ENCODE data around the gene RGSL1.

Gene RGSL1

GRCh38 chr1:182587093-182587492, 137.1 kb downstream of the RGSL1 start:
- H3K27me3 ChIP-seq (ENCODE audit: insufficient read depth, low read length, poor library complexity): no peaks in the 10 kb centered on the region
- H4K5ac ChIP-seq (ENCODE audit: low read length): no peak overlapping the region
- H3K79me2 ChIP-seq (ENCODE audit: control insufficient read depth, insufficient read depth, low read length): no peaks in the 10 kb centered on the region
- no peak overlapping the region for H3K4me2 ChIP-seq (ENCODE audit: low read length)
- no peak overlapping the region for H2BK5ac ChIP-seq (ENCODE audit: low read length)
- no peak overlapping the region for H3K18ac ChIP-seq (ENCODE audit: low read length)
- no peak for DNase-seq
- H2BK15ac ChIP-seq (replicated peaks; ENCODE audit: low read depth): no peak overlapping the region
- no CpG with 5 or more reads among the region's 1 CpG for WGBS (ENCODE audit: extremely low coverage, insufficient coverage, low lambda C conversion rate)
- H3K4me3 ChIP-seq (ENCODE audit: low read length): no peak overlapping the region
- H4K8ac ChIP-seq (ENCODE audit: low read depth, low read length): no peak overlapping the region
- H3K9ac ChIP-seq (ENCODE audit: low read length): no peak overlapping the region
- H3K27ac ChIP-seq (ENCODE audit: low read depth, low read length): no peak overlapping the region
- no peaks in the 10 kb centered on the region for H3K4me1 ChIP-seq (ENCODE audit: control insufficient read depth, low read depth, low read length)
- H2AK5ac ChIP-seq (ENCODE audit: low read length): no peak overlapping the region
- H3K36me3 ChIP-seq (ENCODE audit: control insufficient read depth, insufficient read depth, low read length): no peaks in the 10 kb centered on the region
- H3K56ac ChIP-seq (ENCODE audit: low read length): no peak overlapping the region
- no peak overlapping the region for H2BK120ac ChIP-seq (ENCODE audit: low read depth, low read length)
- no peak overlapping the region for H3K4ac ChIP-seq (ENCODE audit: low read depth, low read length)
- H3K79me1 ChIP-seq (ENCODE audit: low read length): no peaks in the 10 kb centered on the region
- H3K23ac ChIP-seq (ENCODE audit: low read length): no peak overlapping the region

- H3K18ac ChIP-seq (ENCODE audit: low read length): no peak overlapping the region
- no peak overlapping the region for H3K4me2 ChIP-seq (ENCODE audit: low read length)
- H3K27ac ChIP-seq (ENCODE audit: low read depth, low read length): no peak overlapping the region
- no peak for DNase-seq
- no peak overlapping the region for H3K56ac ChIP-seq (ENCODE audit: low read length)
- no peak overlapping the region for H2BK5ac ChIP-seq (ENCODE audit: low read length)
- no peak overlapping the region for H4K5ac ChIP-seq (ENCODE audit: low read length)
- H3K23ac ChIP-seq (ENCODE audit: low read length): no peak overlapping the region
- H3K36me3 ChIP-seq (ENCODE audit: control insufficient read depth, insufficient read depth, low read length): no peaks in the 10 kb centered on the region
- H2BK120ac ChIP-seq (ENCODE audit: low read depth, low read length): no peak overlapping the region
- no peak overlapping the region for H3K9ac ChIP-seq (ENCODE audit: low read length)
- H3K27me3 ChIP-seq (ENCODE audit: insufficient read depth, low read length, poor library complexity): no peaks in the 10 kb centered on the region
- H3K79me1 ChIP-seq (ENCODE audit: low read length): no peaks in the 10 kb centered on the region
- no peak overlapping the region for H3K4me3 ChIP-seq (ENCODE audit: low read length)
- no peaks in the 10 kb centered on the region for H3K4me1 ChIP-seq (ENCODE audit: control insufficient read depth, low read depth, low read length)
- H4K8ac ChIP-seq (ENCODE audit: low read depth, low read length): no peak overlapping the region
- no peak overlapping the region for H2BK15ac ChIP-seq (replicated peaks; ENCODE audit: low read depth)
- no CpG with 5 or more reads among the region's 4 CpGs for WGBS (ENCODE audit: extremely low coverage, insufficient coverage, low lambda C conversion rate)
- H2AK5ac ChIP-seq (ENCODE audit: low read length): no peak overlapping the region
- no peaks in the 10 kb centered on the region for H3K79me2 ChIP-seq (ENCODE audit: control insufficient read depth, insufficient read depth, low read length)
- H3K4ac ChIP-seq (ENCODE audit: low read depth, low read length): no peak overlapping the region
Observed at GRCh38 chr1:182587666-182588499, 137.9 kb downstream of the RGSL1 start.

DNA sequence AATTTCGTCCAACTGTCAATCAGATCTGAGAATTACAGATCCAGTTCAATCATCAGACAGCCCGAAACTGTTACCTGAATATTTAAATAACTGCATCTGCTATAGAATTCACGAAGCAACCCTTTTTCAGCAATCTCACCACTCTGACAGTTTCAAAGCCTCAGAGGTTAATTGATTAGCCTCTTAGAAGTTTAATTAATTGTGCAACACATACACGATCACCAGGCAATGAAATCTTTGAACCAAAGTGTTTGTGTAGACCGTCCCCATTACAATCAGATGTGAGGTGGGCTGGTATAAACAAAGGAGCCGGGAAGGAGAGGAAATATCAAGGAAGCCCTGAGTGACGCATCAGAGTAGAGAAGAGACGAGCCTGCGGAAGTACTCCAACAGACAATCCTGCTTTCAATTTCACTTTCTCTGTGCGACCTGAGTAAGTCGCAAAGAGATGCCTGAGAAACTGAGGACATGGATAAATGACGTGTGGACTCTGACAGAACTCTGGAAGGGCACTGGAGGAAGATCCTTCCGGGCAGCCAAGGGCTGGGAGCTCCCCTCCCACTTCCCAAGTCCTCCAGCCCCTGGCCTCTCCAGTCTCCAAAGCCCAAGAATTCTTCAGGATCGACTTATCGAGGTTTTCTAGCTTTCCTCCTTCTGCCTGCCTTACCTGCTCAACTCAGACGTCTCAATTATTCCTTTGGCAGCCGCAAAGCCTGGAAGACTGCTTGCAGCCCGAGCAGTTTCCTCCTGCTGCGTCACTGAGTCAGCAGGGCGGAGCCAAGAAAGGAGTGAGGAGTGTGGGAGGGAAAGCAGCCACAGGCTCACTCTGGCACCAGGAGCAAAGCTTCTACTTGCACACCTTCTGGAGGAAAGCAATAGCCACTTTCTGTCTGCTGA, 138.8 kb downstream of the RGSL1 start, which contains the start of gene RNASEL:
TSS of gene RNASEL (minus strand) at position 757 of the 897 bp plus-strand sequence. CDS start 2,450 bp downstream, outside the sequence.
- H3K79me2 ChIP-seq (ENCODE audit: control insufficient read depth, insufficient read depth, low read length): no peaks in the 10 kb centered on the region
- DNase-seq: peak; percentile 85
- peak within 1 kb of the TSS; percentile 28 for H3K4me3 ChIP-seq (ENCODE audit: low read length)
- no peak within 1 kb of the TSS for H3K18ac ChIP-seq (ENCODE audit: low read length)
- no peak within 1 kb of the TSS for H4K8ac ChIP-seq (ENCODE audit: low read depth, low read length)
- peak within 1 kb of the TSS; percentile 83 for H3K56ac ChIP-seq (ENCODE audit: low read length)
- H2BK120ac ChIP-seq (ENCODE audit: low read depth, low read length): no peak within 1 kb of the TSS
- WGBS (ENCODE audit: extremely low coverage, insufficient coverage, low lambda C conversion rate): no CpG with 5 or more reads among the region's 20 CpGs
- no peak within 1 kb of the TSS for H3K27ac ChIP-seq (ENCODE audit: low read depth, low read length)
- peak within 1 kb of the TSS; percentile 14 for H3K4me2 ChIP-seq (ENCODE audit: low read length)
- H3K4ac ChIP-seq (ENCODE audit: low read depth, low read length): no peak within 1 kb of the TSS
- no peaks in the 10 kb centered on the region for H3K27me3 ChIP-seq (ENCODE audit: insufficient read depth, low read length, poor library complexity)
- no peak within 1 kb of the TSS for H2AK5ac ChIP-seq (ENCODE audit: low read length)
- no peak within 1 kb of the TSS for H2BK5ac ChIP-seq (ENCODE audit: low read length)
- H2BK15ac ChIP-seq (replicated peaks; ENCODE audit: low read depth): no peak within 1 kb of the TSS
- H4K5ac ChIP-seq (ENCODE audit: low read length): no peak within 1 kb of the TSS
- no peak within 1 kb of the TSS for H3K23ac ChIP-seq (ENCODE audit: low read length)
- no peaks in the 10 kb centered on the region for H3K79me1 ChIP-seq (ENCODE audit: low read length)
- no peaks in the 10 kb centered on the region for H3K36me3 ChIP-seq (ENCODE audit: control insufficient read depth, insufficient read depth, low read length)
- no peaks in the 10 kb centered on the region for H3K4me1 ChIP-seq (ENCODE audit: control insufficient read depth, low read depth, low read length)
- peak within 1 kb of the TSS; percentile 65 for H3K9ac ChIP-seq (ENCODE audit: low read length)

- no peaks in the 10 kb centered on the region for H3K36me3 ChIP-seq (ENCODE audit: control insufficient read depth, insufficient read depth, low read length)
- no peak overlapping the region for H3K23ac ChIP-seq (ENCODE audit: low read length)
- no peak overlapping the region for H2BK5ac ChIP-seq (ENCODE audit: low read length)
- no peaks in the 10 kb centered on the region for H3K79me1 ChIP-seq (ENCODE audit: low read length)
- H3K4me3 ChIP-seq (ENCODE audit: low read length): no peak overlapping the region
- H3K9ac ChIP-seq (ENCODE audit: low read length): no peak overlapping the region
- H3K27ac ChIP-seq (ENCODE audit: low read depth, low read length): no peak overlapping the region
- H3K27me3 ChIP-seq (ENCODE audit: insufficient read depth, low read length, poor library complexity): no peaks in the 10 kb centered on the region
- H3K4ac ChIP-seq (ENCODE audit: low read depth, low read length): no peak overlapping the region
- no peak overlapping the region for H4K8ac ChIP-seq (ENCODE audit: low read depth, low read length)
- no peak for DNase-seq
- H3K4me2 ChIP-seq (ENCODE audit: low read length): no peak overlapping the region
- H3K79me2 ChIP-seq (ENCODE audit: control insufficient read depth, insufficient read depth, low read length): no peaks in the 10 kb centered on the region
- H3K18ac ChIP-seq (ENCODE audit: low read length): no peak overlapping the region
- no peaks in the 10 kb centered on the region for H3K4me1 ChIP-seq (ENCODE audit: control insufficient read depth, low read depth, low read length)
- H2BK15ac ChIP-seq (replicated peaks; ENCODE audit: low read depth): no peak overlapping the region
- no peak overlapping the region for H3K56ac ChIP-seq (ENCODE audit: low read length)
- no peak overlapping the region for H4K5ac ChIP-seq (ENCODE audit: low read length)
- no peak overlapping the region for H2AK5ac ChIP-seq (ENCODE audit: low read length)
- no CpG with 5 or more reads among the region's 3 CpGs for WGBS (ENCODE audit: extremely low coverage, insufficient coverage, low lambda C conversion rate)
- H2BK120ac ChIP-seq (ENCODE audit: low read depth, low read length): no peak overlapping the region
Observed at GRCh38 chr1:182589520-182589919, 139.6 kb downstream of the RGSL1 start.

- Histone ChIP-seq H3K36me3 (ENCODE audit: control insufficient read depth, insufficient read depth, low read length) (no peaks in the 10 kb centered on the region), H3K4ac (ENCODE audit: low read depth, low read length) (no peak overlapping the region), H3K56ac (ENCODE audit: low read length) (no peak overlapping the region), H2BK15ac (replicated peaks; ENCODE audit: low read depth) (no peak overlapping the region), H3K27ac (ENCODE audit: low read depth, low read length) (no peak overlapping the region), H3K4me1 (ENCODE audit: control insufficient read depth, low read depth, low read length) (no peaks in the 10 kb centered on the region), H4K5ac (ENCODE audit: low read length) (no peak overlapping the region), H3K79me2 (ENCODE audit: control insufficient read depth, insufficient read depth, low read length) (no peaks in the 10 kb centered on the region), H3K18ac (ENCODE audit: low read length) (no peak overlapping the region), H2BK120ac (ENCODE audit: low read depth, low read length) (no peak overlapping the region), H2BK5ac (ENCODE audit: low read length) (no peak overlapping the region), H4K8ac (ENCODE audit: low read depth, low read length) (no peak overlapping the region), H3K23ac (ENCODE audit: low read length) (no peak overlapping the region), H2AK5ac (ENCODE audit: low read length) (no peak overlapping the region), H3K27me3 (ENCODE audit: insufficient read depth, low read length, poor library complexity) (no peaks in the 10 kb centered on the region), H3K4me3 (ENCODE audit: low read length) (no peak overlapping the region), H3K9ac (ENCODE audit: low read length) (no peak overlapping the region), H3K4me2 (ENCODE audit: low read length) (no peak overlapping the region), H3K79me1 (ENCODE audit: low read length) (no peaks in the 10 kb centered on the region)
- WGBS (ENCODE audit: extremely low coverage, insufficient coverage, low lambda C conversion rate): no CpG with 5 or more reads among the region's 5 CpGs
- DNase-seq: no peak
Observed at GRCh38 chr1:182589931-182590330, 140.0 kb downstream of the RGSL1 start.
